Gastrocnemius medialis (tissue), 4 donors: Measurements from ENCODE around the gene GRAP2. TPM values are rescaled to one million over a fixed set of nuclear protein-coding genes. Genes with fewer than 3 reads are reported as not detected.

Experiments used
- ATAC-seq, 2 donors: fragments of 150-250 bp; one replicate each; pipeline ENCODE4 v1.9.1; 2016
- DNase-seq, 2 donors: peaks; one replicate each; pipeline ENCODE4 v3.0.0-alpha.2; 2019
- H3K27ac ChIP-seq, 4 donors: fragments of 200-600 bp; sonication (generic); 1 replicate in 1 of 4; 2 replicates in 3 of 4; pipeline ENCODE4 v1.5.1; 2016 to 2018; ENCODE audit warnings: mild to moderate bottlenecking in 2 of 4, moderate library complexity in 1 of 4
- H3K27me3 ChIP-seq, 3 donors: fragments of 200-600 bp; sonication (generic) in 2 of 3; 1 replicate in 1 of 3; 2 replicates in 2 of 3; pipeline versions ENCODE4 v1.5.1 to v1.6.0; 2016 to 2019; ENCODE audit warnings: mild to moderate bottlenecking in 1 of 3, moderate library complexity in 1 of 3
- H3K36me3 ChIP-seq, 2 donors: fragments of 200-600 bp; sonication (generic) in 1 of 2; one replicate each; pipeline ENCODE4 v1.5.1; 2017 to 2018
- H3K4me1 ChIP-seq, 2 donors: fragments of 200-600 bp; sonication (generic) in 1 of 2; one replicate each; pipeline ENCODE4 v1.5.1; 2016 to 2017; ENCODE audit warnings: mild to moderate bottlenecking in 2 of 2
- H3K4me3 ChIP-seq, 4 donors: fragments of 200-600 bp; sonication (generic) in 3 of 4; 1 replicate in 1 of 4; 2 replicates in 3 of 4; pipeline ENCODE4 v1.5.1; 2016 to 2019; ENCODE audit warnings: mild to moderate bottlenecking in 2 of 4
- H3K9me3 ChIP-seq, 3 donors: fragments of 200-600 bp; sonication (generic) in 2 of 3; 1 replicate in 1 of 3; 2 replicates in 2 of 3; pipeline ENCODE4 v1.5.1; 2016 to 2019
- POLR2A ChIP-seq, 2 donors: fragments of 450-650 bp; IDR thresholded peaks; one replicate each; pipeline ENCODE4 v1.6.1; 2017; ENCODE audit warnings: antibody characterized with exemption in 2 of 2, mild to moderate bottlenecking in 2 of 2, moderate library complexity in 2 of 2
- in situ Hi-C, 4 donors: fragments of 200-750 bp; cut with MboI; loops; one replicate each; pipeline versions ENCODE4 v1.15.0 to v1.8.0; 2017; ENCODE audit warnings: low sequenced_read_pairs in 4 of 4
- intact Hi-C: fragments of 100-400 bp; cut with DNase I; formaldehyde crosslinking; loops from one replicate; pipeline ENCODE4 v1.15.1; 2023; ENCODE audit warnings: low total_unique reads
- total RNA-seq, 4 donors: library from RNA; depleted of rRNA; stranded (reverse); fragments of >200 nt; gene quantifications; one replicate each; pipeline versions ENCODE4 v1.1.0 to v1.2.3, GENCODE V29; 2016
- TF ChIP-seq, protein P1 (sequence below), 5 experiments: fragments of 450-650 bp in 3 of 5; fragments of 200-600 bp in 2 of 5; sonication (generic) in 2 of 5; IDR thresholded peaks in 4 of 5; conservative IDR thresholded peaks in 1 of 5; 1 replicate in 4 of 5; 2 replicates in 1 of 5; pipeline ENCODE4 v1.5.1; 2016 to 2019; ENCODE audit warnings: antibody characterized with exemption in 5 of 5, mild to moderate bottlenecking in 3 of 5, moderate library complexity in 3 of 5

Gene GRAP2
- total RNA-seq, 4 donors from 2014 or later, result 0.07 to 0.97 TPM; not detected in 2

DNA sequence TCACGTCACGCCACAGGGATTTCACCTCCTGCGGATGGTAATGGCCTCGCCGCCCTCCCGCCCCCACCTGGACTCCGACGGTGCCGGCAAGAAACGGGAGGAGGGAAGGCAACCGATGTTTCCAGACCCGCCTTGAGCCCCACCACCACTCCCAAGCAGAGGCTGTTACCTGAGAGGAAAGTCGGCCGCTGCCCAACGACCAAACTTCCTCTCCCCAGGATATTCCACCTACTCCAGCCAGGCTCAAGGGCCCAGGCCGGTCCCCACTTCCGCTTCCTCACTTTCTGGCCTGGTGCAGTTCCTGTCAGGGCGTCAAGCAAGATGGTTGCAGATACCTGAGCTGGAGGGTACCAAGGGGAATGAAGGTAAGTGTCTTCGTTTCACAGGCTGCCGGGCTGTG is 7.4 kb upstream of the GRAP2 start, which contains the start of gene ENTHD1:
Gene ENTHD1 (minus strand): TSS at position 235 of the 400 bp plus-strand sequence. CDS start 6,012 bp downstream, outside the sequence.
- no peak for ATAC-seq
- Histone ChIP-seq H3K4me1 (no peaks in the 10 kb centered on the region), H3K27me3 (peaks cover 0 to 8% (median 4%) of the 10 kb centered on the region in 3 donors), H3K27ac (no peak within 1 kb of the TSS), H3K9me3 (no peaks in the 10 kb centered on the region), H3K4me3 (no peak within 1 kb of the TSS), H3K36me3 (no peaks in the 10 kb centered on the region)
- TF ChIP-seq, protein P1, sequence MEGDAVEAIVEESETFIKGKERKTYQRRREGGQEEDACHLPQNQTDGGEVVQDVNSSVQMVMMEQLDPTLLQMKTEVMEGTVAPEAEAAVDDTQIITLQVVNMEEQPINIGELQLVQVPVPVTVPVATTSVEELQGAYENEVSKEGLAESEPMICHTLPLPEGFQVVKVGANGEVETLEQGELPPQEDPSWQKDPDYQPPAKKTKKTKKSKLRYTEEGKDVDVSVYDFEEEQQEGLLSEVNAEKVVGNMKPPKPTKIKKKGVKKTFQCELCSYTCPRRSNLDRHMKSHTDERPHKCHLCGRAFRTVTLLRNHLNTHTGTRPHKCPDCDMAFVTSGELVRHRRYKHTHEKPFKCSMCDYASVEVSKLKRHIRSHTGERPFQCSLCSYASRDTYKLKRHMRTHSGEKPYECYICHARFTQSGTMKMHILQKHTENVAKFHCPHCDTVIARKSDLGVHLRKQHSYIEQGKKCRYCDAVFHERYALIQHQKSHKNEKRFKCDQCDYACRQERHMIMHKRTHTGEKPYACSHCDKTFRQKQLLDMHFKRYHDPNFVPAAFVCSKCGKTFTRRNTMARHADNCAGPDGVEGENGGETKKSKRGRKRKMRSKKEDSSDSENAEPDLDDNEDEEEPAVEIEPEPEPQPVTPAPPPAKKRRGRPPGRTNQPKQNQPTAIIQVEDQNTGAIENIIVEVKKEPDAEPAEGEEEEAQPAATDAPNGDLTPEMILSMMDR (IDR thresholded peaks at IDR 0.05 in 4 of 5, conservative IDR thresholded peaks at IDR 0.05 in 1 of 5), result no peak
- TF ChIP-seq POLR2A (IDR thresholded peaks at IDR 0.05), result no peak
- no peak for DNase-seq
- in situ Hi-C loops (no loop called here), intact Hi-C loops (no loop called here)

DNA sequence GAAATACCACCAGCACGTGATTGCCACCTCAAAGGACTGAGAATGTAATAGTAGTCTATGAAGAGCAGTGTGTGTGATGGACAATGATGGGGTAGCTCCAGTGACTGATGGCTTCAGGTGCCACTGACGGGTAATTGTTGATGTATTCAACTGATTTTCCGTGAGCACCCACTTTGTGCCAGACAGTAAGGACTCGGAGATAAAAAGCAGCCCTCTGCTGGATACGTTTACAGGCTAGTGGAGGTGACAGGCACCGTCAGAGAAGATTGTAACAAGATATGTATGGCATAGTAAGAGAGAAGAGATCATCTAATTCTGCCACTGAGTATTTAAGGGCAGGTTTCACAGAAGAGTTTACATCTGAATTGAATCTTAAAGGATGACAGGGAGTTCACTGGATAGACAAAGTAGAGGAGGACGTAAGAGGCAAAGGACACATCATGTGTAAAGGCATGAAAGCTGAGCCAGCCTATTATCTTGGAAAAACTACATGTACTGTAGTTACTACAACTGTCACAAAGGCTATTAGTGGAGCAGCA is 6.3 kb upstream of the GRAP2 start:
- ATAC-seq (no peak), DNase-seq (no peak)
- in situ Hi-C loops (no loop called here), intact Hi-C loops (no loop called here)
- Histone ChIP-seq H3K4me1 (no peaks in the 10 kb centered on the region), H3K27me3 (peaks cover 0 to 6% (median 2%) of the 10 kb centered on the region in 3 donors), H3K4me3 (no peak overlapping the region), H3K36me3 (no peaks in the 10 kb centered on the region), H3K27ac (no peak overlapping the region), H3K9me3 (no peaks in the 10 kb centered on the region)
- TF ChIP-seq POLR2A (IDR thresholded peaks at IDR 0.05), result no peak
- TF ChIP-seq, protein P1 (IDR thresholded peaks at IDR 0.05 in 4 of 5, conservative IDR thresholded peaks at IDR 0.05 in 1 of 5), result no peak

DNA sequence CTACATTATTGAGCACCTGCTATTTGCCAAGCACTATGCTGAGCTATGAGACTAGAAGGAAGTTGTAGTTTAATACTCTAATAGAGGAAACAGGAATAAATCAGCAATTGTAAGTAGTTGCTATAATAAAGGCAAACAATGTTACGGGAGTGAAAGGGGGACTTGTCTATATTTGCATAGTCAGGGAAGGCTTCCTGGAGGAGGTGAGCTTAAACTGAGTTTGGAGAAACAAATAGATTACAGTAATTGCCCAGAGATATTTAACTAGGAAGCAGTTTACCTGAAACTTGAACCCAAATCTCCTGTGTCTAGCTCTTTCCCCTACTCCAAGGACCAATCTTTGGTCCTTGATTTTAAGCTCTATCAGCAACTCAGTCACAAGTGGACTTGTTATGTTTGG is 5.2 kb upstream of the GRAP2 start:
- no peak for DNase-seq
- no peaks in the 10 kb centered on the region for H3K9me3 ChIP-seq
- H3K4me1 ChIP-seq, result no peaks in the 10 kb centered on the region
- intact Hi-C loops, result no loop called here
- H3K36me3 ChIP-seq, result no peaks in the 10 kb centered on the region
- no peak overlapping the region for H3K27ac ChIP-seq
- in situ Hi-C loops, result no loop called here
- no peak for ATAC-seq
- H3K27me3 ChIP-seq, result peaks cover 0 to 6% (median under 1%) of the 10 kb centered on the region in 3 donors
- TF ChIP-seq, protein P1 (IDR thresholded peaks at IDR 0.05 in 4 of 5, conservative IDR thresholded peaks at IDR 0.05 in 1 of 5), result no peak
- TF ChIP-seq POLR2A (IDR thresholded peaks at IDR 0.05), result no peak
- H3K4me3 ChIP-seq, result no peak overlapping the region

- in situ Hi-C loops (no loop called here), intact Hi-C loops (no loop called here)
- no peak overlapping the region for H3K4me3 ChIP-seq
Measured at GRCh38 chr22:39896313-39896996, 4.4 kb upstream of the GRAP2 start.

More at GRCh38 chr22:39896313-39896996, 4.4 kb upstream of the GRAP2 start:
- H3K4me1 ChIP-seq, result no peaks in the 10 kb centered on the region
- TF ChIP-seq, protein P1 (IDR thresholded peaks at IDR 0.05 in 4 of 5, conservative IDR thresholded peaks at IDR 0.05 in 1 of 5), result no peak
- no peak for TF ChIP-seq POLR2A (IDR thresholded peaks at IDR 0.05)
- peaks cover 0 to 6% (median 0%) of the 10 kb centered on the region in 3 donors for H3K27me3 ChIP-seq
- DNase-seq (no peak), ATAC-seq (no peak)
- no peaks in the 10 kb centered on the region for H3K36me3 ChIP-seq
- no peaks in the 10 kb centered on the region for H3K9me3 ChIP-seq
- no peak overlapping the region for H3K27ac ChIP-seq
